Spleen (tissue), 11 donors: ENCODE data around the gene SLC39A2. TPM values are rescaled to one million over a fixed set of nuclear protein-coding genes. Genes with fewer than 3 reads are reported as not detected.
A peak's percentile ranks its signal among the peaks of the same experiment; 100 is the strongest.

Source experiments
- DNase-seq: peaks from one replicate; pipeline ENCODE4 v3.0.0-alpha.2; 2020
- H3K27ac ChIP-seq, 8 donors: fragments of 200-600 bp; sonication (generic) in 7 of 8; 1 replicate in 4 of 8; 2 replicates in 4 of 8; pipeline versions ENCODE4 v1.5.0 to v1.8.0; 2016 to 2021; ENCODE audit warnings: inconsistent platforms in 4 of 8, mild to moderate bottlenecking in 4 of 8, moderate library complexity in 1 of 8
- H3K27me3 ChIP-seq, 7 donors: fragments of 200-600 bp; sonication (generic) in 6 of 7; replicated peaks in 1 of 7; 1 replicate in 4 of 7; 2 replicates in 3 of 7; pipeline versions ENCODE4 v1.5.0 to v1.8.0; 2016 to 2021; ENCODE audit warnings: inconsistent platforms in 3 of 7, mild to moderate bottlenecking in 1 of 7
- H3K36me3 ChIP-seq, 6 donors: fragments of 200-600 bp; sonication (generic) in 5 of 6; 1 replicate in 4 of 6; 2 replicates in 2 of 6; pipeline versions ENCODE4 v1.5.0 to v1.8.0; 2016 to 2021; ENCODE audit warnings: inconsistent platforms in 2 of 6
- H3K4me1 ChIP-seq, 6 donors: fragments of 200-600 bp; sonication (generic) in 5 of 6; 1 replicate in 3 of 6; 2 replicates in 3 of 6; pipeline versions ENCODE4 v1.5.0 to v1.8.0; 2016 to 2021; ENCODE audit warnings: inconsistent platforms in 3 of 6
- H3K4me3 ChIP-seq, 8 donors: fragments of 200-600 bp; sonication (generic) in 7 of 8; 1 replicate in 4 of 8; 2 replicates in 4 of 8; pipeline versions ENCODE4 v1.5.0 to v1.8.0; 2016 to 2021; ENCODE audit warnings: inconsistent platforms in 4 of 8, mild to moderate bottlenecking in 4 of 8, moderate library complexity in 2 of 8
- H3K9me3 ChIP-seq, 8 donors: fragments of 200-600 bp; sonication (generic) in 7 of 8; 1 replicate in 4 of 8; 2 replicates in 4 of 8; pipeline versions ENCODE4 v1.5.0 to v1.8.0; 2016 to 2021; ENCODE audit warnings: inconsistent platforms in 4 of 8
- POLR2A ChIP-seq, 3 donors: fragments of 450-650 bp; IDR thresholded peaks; one replicate each; pipeline ENCODE4 v1.5.1; 2017; ENCODE audit warnings: antibody characterized with exemption in 3 of 3, mild to moderate bottlenecking in 1 of 3
- POLR2AphosphoS5 ChIP-seq, 3 donors: sonication (generic); formaldehyde crosslinking; IDR thresholded peaks; one replicate each; pipeline ENCODE4 v1.5.1; 2017; ENCODE audit warnings: antibody characterized with exemption in 3 of 3
- WGBS, 5 donors: extraction: QIAGEN DNeasy Blood & Tissue Kit in 3 of 5; methylation state at CpG; one replicate each; pipeline versions ENCODE4 v1.1.5 to v1.1.7; 2013 to 2018; 5-methylcytosine and 5-hydroxymethylcytosine counted together
- intact Hi-C: fragments of 100-400 bp; cut with DNase I; formaldehyde crosslinking; loops from one replicate; pipeline ENCODE4 v1.15.0; 2023; ENCODE audit warnings: low total_unique reads
- polyA plus RNA-seq, 3 donors: library from polyadenylated mRNA; stranded (reverse); fragments of 200-250 nt; gene quantifications; one replicate each; pipeline ENCODE4 v1.2.1, GENCODE V29; 2013
- total RNA-seq, 7 donors: library from RNA; depleted of rRNA in 3 of 7; stranded (reverse); fragments of >200 nt in 3 of 7; fragmentation: NEBNext Ultra II Directional in 4 of 7; extraction: Animal tissue kit (Norgen Biotek cat#: 25700) in 4 of 7; gene quantifications; one replicate each; pipeline versions ENCODE4 v1.1.0 to v1.2.1, GENCODE V29; 2016 to 2021
- TF ChIP-seq, protein P1 (sequence below), 11 experiments: fragments of 200-600 bp in 7 of 11; fragments of 450-650 bp in 4 of 11; sonication (generic) in 4 of 11; IDR thresholded peaks in 8 of 11; conservative IDR thresholded peaks in 3 of 11; 1 replicate in 7 of 11; 2 replicates in 4 of 11; pipeline versions ENCODE4 v1.4.0 to v1.8.0; 2016 to 2021; ENCODE audit warnings: antibody characterized with exemption in 11 of 11, inconsistent platforms in 4 of 11, mild to moderate bottlenecking in 1 of 11
- donor health status: healthy with polysubstance abuse.
- donor health status: DM: no; HTN: no; CAD: no; lungs with moderate emphysema.
- donor health status: DM: no; HTN: no; CAD: no.
- donor health status: Bipolar disorder and iron deficiency.
- donor health status: healthy.
- donor health status: DM: no; HTN: no; CAD: no.
- donor health status: DM: yes; HTN: yes; CAD: no.

The SLC39A2 gene
- total and polyA plus RNA-seq, 10 donors, result 0.06 to 0.23 (median 0.16) TPM; not detected in 6

GRCh38 chr14:21018781-21019180 is 19.7 kb downstream of the SLC39A2 start:
- 91 to 98% (median 94%) methylated on average over 3 of the region's 3 CpGs for WGBS, 5 donors
- Histone ChIP-seq H3K4me1 (peaks cover 17 to 90% (median 64%) of the 10 kb centered on the region in 6 donors), H3K27me3 (peaks cover 0 to 9% (median 0%) of the 10 kb centered on the region in 7 donors), H3K36me3 (peaks cover 0 to 62% (median 25%) of the 10 kb centered on the region in 6 donors), H3K27ac (peak overlapping the region in 4 of 8 donors; percentile 27 to 88 (median 48)), H3K9me3 (no peaks in the 10 kb centered on the region), H3K4me3 (no peak overlapping the region)
- DNase-seq, result no peak
- no peak for TF ChIP-seq POLR2A (IDR thresholded peaks at IDR 0.05)
- TF ChIP-seq, protein P1, sequence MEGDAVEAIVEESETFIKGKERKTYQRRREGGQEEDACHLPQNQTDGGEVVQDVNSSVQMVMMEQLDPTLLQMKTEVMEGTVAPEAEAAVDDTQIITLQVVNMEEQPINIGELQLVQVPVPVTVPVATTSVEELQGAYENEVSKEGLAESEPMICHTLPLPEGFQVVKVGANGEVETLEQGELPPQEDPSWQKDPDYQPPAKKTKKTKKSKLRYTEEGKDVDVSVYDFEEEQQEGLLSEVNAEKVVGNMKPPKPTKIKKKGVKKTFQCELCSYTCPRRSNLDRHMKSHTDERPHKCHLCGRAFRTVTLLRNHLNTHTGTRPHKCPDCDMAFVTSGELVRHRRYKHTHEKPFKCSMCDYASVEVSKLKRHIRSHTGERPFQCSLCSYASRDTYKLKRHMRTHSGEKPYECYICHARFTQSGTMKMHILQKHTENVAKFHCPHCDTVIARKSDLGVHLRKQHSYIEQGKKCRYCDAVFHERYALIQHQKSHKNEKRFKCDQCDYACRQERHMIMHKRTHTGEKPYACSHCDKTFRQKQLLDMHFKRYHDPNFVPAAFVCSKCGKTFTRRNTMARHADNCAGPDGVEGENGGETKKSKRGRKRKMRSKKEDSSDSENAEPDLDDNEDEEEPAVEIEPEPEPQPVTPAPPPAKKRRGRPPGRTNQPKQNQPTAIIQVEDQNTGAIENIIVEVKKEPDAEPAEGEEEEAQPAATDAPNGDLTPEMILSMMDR (IDR thresholded peaks at IDR 0.05 in 8 of 11, conservative IDR thresholded peaks at IDR 0.05 in 3 of 11), result no peak
- intact Hi-C loops, result loop anchor here (5.0 kb wide), 1 partner anchor 74 kb away; no protein-coding TSS in a partner anchor

DNA sequence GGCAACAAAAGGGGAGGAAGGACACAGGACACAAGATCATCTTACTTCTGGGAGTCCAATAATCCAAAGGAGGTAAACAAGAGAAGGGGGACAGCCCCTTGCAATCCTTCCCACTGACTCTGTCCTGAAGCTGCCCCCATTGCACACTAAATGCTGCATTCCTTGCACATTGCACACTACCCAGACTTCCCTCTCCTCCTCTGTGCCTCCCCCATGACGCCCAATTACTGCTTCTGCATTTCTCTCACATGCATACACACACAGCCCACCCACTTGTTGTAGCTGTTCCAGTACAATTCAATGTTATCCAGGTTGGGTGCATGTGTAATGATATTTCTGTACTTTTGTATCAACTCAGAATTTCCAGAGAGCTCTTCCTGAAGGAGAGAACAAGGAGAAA is 20.3 kb downstream of the SLC39A2 start:
- intact Hi-C loops, result loop anchor here (5.0 kb wide), 1 partner anchor 73 kb away; no protein-coding TSS in a partner anchor
- Histone ChIP-seq H3K36me3 (peaks cover 0 to 62% (median 25%) of the 10 kb centered on the region in 6 donors), H3K4me1 (peaks cover 17 to 95% (median 70%) of the 10 kb centered on the region in 6 donors), H3K27me3 (peaks cover 0 to 15% (median 0%) of the 10 kb centered on the region in 7 donors), H3K27ac (peak overlapping the region in 3 of 8 donors; percentile 40 to 88 (median 60)), H3K4me3 (no peak overlapping the region), H3K9me3 (no peaks in the 10 kb centered on the region)
- TF ChIP-seq POLR2AphosphoS5 (IDR thresholded peaks at IDR 0.05) (no peak), POLR2A (IDR thresholded peaks at IDR 0.05) (no peak)
- TF ChIP-seq, protein P1 (IDR thresholded peaks at IDR 0.05 in 8 of 11, conservative IDR thresholded peaks at IDR 0.05 in 3 of 11), result no peak
- 33 to 79% (median 57%) methylated on average over 1 of the region's 1 CpG for WGBS, 5 donors
- DNase-seq, result no peak

GRCh38 chr14:21020977-21021545 is 22.0 kb downstream of the SLC39A2 start:
- H3K36me3 ChIP-seq, result peaks cover 0 to 61% (median 25%) of the 10 kb centered on the region in 6 donors
- H3K27me3 ChIP-seq, result peaks cover 0 to 31% (median 0%) of the 10 kb centered on the region in 7 donors
- no peak overlapping the region for H3K4me3 ChIP-seq
- TF ChIP-seq POLR2AphosphoS5 (IDR thresholded peaks at IDR 0.05) (no peak), POLR2A (IDR thresholded peaks at IDR 0.05) (no peak)
- TF ChIP-seq, protein P1 (IDR thresholded peaks at IDR 0.05 in 8 of 11, conservative IDR thresholded peaks at IDR 0.05 in 3 of 11), result no peak
- DNase-seq, result no peak
- intact Hi-C loops, result no loop called here
- no peaks in the 10 kb centered on the region for H3K9me3 ChIP-seq
- H3K27ac ChIP-seq, result peak overlapping the region in 6 of 8 donors; percentile 3 to 93 (median 73)
- H3K4me1 ChIP-seq, result peaks cover 13 to 97% (median 66%) of the 10 kb centered on the region in 6 donors
- 84 to 93% (median 88%) methylated on average over 5 of the region's 5 CpGs for WGBS, 5 donors

DNA sequence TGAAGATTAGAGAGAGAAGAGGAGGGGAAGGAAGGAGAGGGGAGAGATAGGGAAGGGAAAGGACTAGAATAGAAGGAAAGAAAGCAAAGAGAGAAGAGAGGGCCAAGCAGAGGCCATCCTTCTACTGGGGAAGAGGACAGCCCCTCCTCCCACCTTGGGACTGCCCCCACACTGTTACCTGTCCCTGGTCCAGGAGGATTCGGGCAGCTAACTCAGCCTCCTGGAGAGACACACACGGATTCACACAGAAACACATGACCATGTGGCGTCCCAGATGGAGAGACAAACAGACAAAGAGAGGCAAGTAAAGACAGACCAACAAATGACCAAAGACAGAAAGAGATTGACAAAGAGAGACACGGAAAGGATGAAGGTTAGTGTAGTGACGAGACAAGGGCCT is 23.6 kb downstream of the SLC39A2 start:
- H3K4me1 ChIP-seq, result peaks cover 13 to 90% (median 59%) of the 10 kb centered on the region in 6 donors
- H3K36me3 ChIP-seq, result peaks cover 0 to 46% (median 19%) of the 10 kb centered on the region in 6 donors
- H3K4me3 ChIP-seq, result peak overlapping the region in 4 of 8 donors; percentile 78 to 90 (median 80)
- peak overlapping the region in 6 of 8 donors; percentile 81 to 93 (median 87) for H3K27ac ChIP-seq
- intact Hi-C loops, result no loop called here
- no peak for DNase-seq
- peaks cover 0 to 31% (median 0%) of the 10 kb centered on the region in 7 donors for H3K27me3 ChIP-seq
- 69 to 82% (median 77%) methylated on average over 5 of the region's 5 CpGs for WGBS, 5 donors
- no peaks in the 10 kb centered on the region for H3K9me3 ChIP-seq
- TF ChIP-seq, protein P1 (IDR thresholded peaks at IDR 0.05 in 8 of 11, conservative IDR thresholded peaks at IDR 0.05 in 3 of 11), result no peak
- no peak for TF ChIP-seq POLR2AphosphoS5 (IDR thresholded peaks at IDR 0.05)
- TF ChIP-seq POLR2A (IDR thresholded peaks at IDR 0.05), result no peak
